Right lobe of liver (tissue), 6 donors: ENCODE measurements around the gene SMAD4. TPM values are rescaled to one million over a fixed set of nuclear protein-coding genes. Genes with fewer than 3 reads are reported as not detected.
"Not testable (repeated sequence)": the region's sequence is repeated elsewhere in the genome, so short reads cannot be mapped to it uniquely, and the experiment has no call there.

Source experiments
- ATAC-seq, 4 donors: fragments of 200-7000 bp; cut with Tn5 transposase; one replicate each; pipeline ENCODE4 v1.9.1; 2020; ENCODE audit warnings: mild to moderate bottlenecking in 4 of 4, moderate library complexity in 4 of 4
- DNase-seq, 3 donors: peaks; one replicate each; pipeline ENCODE4 v3.0.0-alpha.2; 2020
- H3K27ac ChIP-seq, 3 donors: fragments of 200-600 bp; one replicate each; pipeline ENCODE4 v1.8.0; 2022
- H3K27me3 ChIP-seq, 2 donors: fragments of 200-600 bp; one replicate each; pipeline ENCODE4 v1.8.0; 2022
- H3K36me3 ChIP-seq, 4 donors: fragments of 200-600 bp; sonication (generic) in 1 of 4; one replicate each; pipeline versions ENCODE4 v1.5.1 to v1.8.0; 2017 to 2022; ENCODE audit warnings: control low read depth in 1 of 4
- H3K4me1 ChIP-seq, 4 donors: fragments of 200-600 bp; sonication (generic) in 1 of 4; one replicate each; pipeline versions ENCODE4 v1.5.1 to v1.8.0; 2017 to 2022; ENCODE audit warnings: control low read depth in 1 of 4
- H3K4me3 ChIP-seq, 3 donors: fragments of 200-600 bp; one replicate each; pipeline ENCODE4 v1.8.0; 2022
- H3K9me3 ChIP-seq, 4 donors: fragments of 200-600 bp; sonication (generic) in 1 of 4; one replicate each; pipeline versions ENCODE4 v1.5.1 to v1.8.0; 2017 to 2022; ENCODE audit warnings: control low read depth in 1 of 4
- CTCF ChIP-seq, 4 donors: fragments of 200-600 bp in 3 of 4; fragments of 450-650 bp in 1 of 4; IDR thresholded peaks; one replicate each; pipeline versions ENCODE4 v1.5.1 to v1.8.0; 2016 to 2022; ENCODE audit warnings: antibody characterized with exemption in 4 of 4, mild to moderate bottlenecking in 2 of 4
- POLR2A ChIP-seq: fragments of 450-650 bp; IDR thresholded peaks from one replicate; pipeline ENCODE4 v1.6.1; 2017; ENCODE audit warnings: antibody characterized with exemption, mild to moderate bottlenecking
- WGBS: methylation state at CpG from one replicate; pipeline ENCODE4 v1.1.6; 2018; ENCODE audit warnings: low coverage, low lambda C conversion rate; ENCODE audit not compliant: insufficient coverage; ENCODE audit errors: missing lambda C conversion rate; 5-methylcytosine and 5-hydroxymethylcytosine counted together
- intact Hi-C, 2 donors: fragments of 100-400 bp; cut with DNase I; formaldehyde crosslinking; loops; one replicate each; pipeline versions ENCODE4 v1.11.2 to v1.14.1; 2022
- total RNA-seq, 6 experiments: library from RNA; depleted of rRNA in 2 of 6; stranded (reverse); fragments of >200 nt in 2 of 6; fragmentation: NEBNext Ultra II Directional in 3 of 6; extraction: Animal tissue kit (Norgen Biotek cat#: 25700) in 3 of 6; gene quantifications; one replicate each; pipeline versions ENCODE4 v1.1.0 to v1.2.4, GENCODE V29; 2016 to 2023
- donor health status: DM: no; HTN: yes; CAD: no.
- donor health status: DM: no; HTN: no; CAD: no.
- donor health status: DM: no; HTN: no; CAD: no.
- donor health status: DM: no; HTN: yes; CAD: no.
- donor health status: DM: no; HTN: yes; CAD: no.

The SMAD4 gene
- total RNA-seq, 6 experiments from 2014 or later: 40.8 to 71.9 (median 56.6) TPM

- Histone ChIP-seq H3K27me3 (no peaks in the 10 kb centered on the region), H3K4me1 (no peaks in the 10 kb centered on the region), H3K27ac (no peak overlapping the region), H3K9me3 (no peaks in the 10 kb centered on the region), H3K4me3 (no peak overlapping the region), H3K36me3 (no peaks in the 10 kb centered on the region)
- 63% methylated on average over 4 of the region's 5 CpGs for WGBS
- no peak for TF ChIP-seq POLR2A
- no peak for TF ChIP-seq CTCF (IDR thresholded peaks at IDR 0.05)
- intact Hi-C loops: loop anchor here in 1 of 2 donors (10.0 kb wide), 1 partner anchor 276 kb away; no protein-coding TSS in a partner anchor
- DNase-seq: no peak
- ATAC-seq: no peak
Measured at GRCh38 chr18:51108330-51108729, 78.3 kb downstream of the SMAD4 start.

- no peaks in the 10 kb centered on the region for H3K9me3 ChIP-seq
- ATAC-seq (peak; percentile 97 to 99 (median 98)), DNase-seq (peak; percentile 70 to 77 (median 73))
- no peak overlapping the region for H3K27ac ChIP-seq
- WGBS: no CpG with 5 or more reads among the region's 42 CpGs
- intact Hi-C loops: loop anchor here in 1 of 2 donors (10.0 kb wide), 1 partner anchor 275 kb away; no protein-coding TSS in a partner anchor
- no peaks in the 10 kb centered on the region for H3K4me1 ChIP-seq
- H3K27me3 ChIP-seq: no peaks in the 10 kb centered on the region
- no peaks in the 10 kb centered on the region for H3K36me3 ChIP-seq
- TF ChIP-seq CTCF (IDR thresholded peaks at IDR 0.05) (peak; percentile 95 to 98 (median 96)), POLR2A (no peak)
- no peak overlapping the region for H3K4me3 ChIP-seq
Measured at GRCh38 chr18:51110073-51110797, 80.2 kb downstream of the SMAD4 start.

- not testable (repeated sequence) for H3K4me1 ChIP-seq, H3K27ac ChIP-seq, H3K27me3 ChIP-seq, H3K9me3 ChIP-seq, H3K36me3 ChIP-seq, H3K4me3 ChIP-seq, ATAC-seq
- peak in 1 of 3 donors; percentile 38 for DNase-seq
- intact Hi-C loops: loop anchor here in 1 of 2 donors (10.0 kb wide), 1 partner anchor 273 kb away; no protein-coding TSS in a partner anchor
- no CpG with 5 or more reads among the region's 24 CpGs for WGBS
Measured at GRCh38 chr18:51111633-51112355, 81.8 kb downstream of the SMAD4 start.

GRCh38 chr18:51116996-51117395 lies 87.0 kb downstream of the SMAD4 start:
- not testable (repeated sequence) for ATAC-seq, DNase-seq, H3K27ac ChIP-seq, H3K36me3 ChIP-seq, H3K9me3 ChIP-seq, H3K4me1 ChIP-seq, H3K27me3 ChIP-seq, H3K4me3 ChIP-seq
- WGBS: 90% methylated on average over 2 of the region's 25 CpGs
- intact Hi-C loops: loop anchor here in 1 of 2 donors (10.0 kb wide), 1 partner anchor 268 kb away; no protein-coding TSS in a partner anchor

- WGBS: 80% methylated on average over 3 of the region's 11 CpGs
- H3K9me3 ChIP-seq, ATAC-seq, H3K36me3 ChIP-seq, H3K4me1 ChIP-seq, H3K4me3 ChIP-seq, H3K27me3 ChIP-seq, H3K27ac ChIP-seq: not testable (repeated sequence)
- intact Hi-C loops: loop anchor here in 1 of 2 donors (10.0 kb wide), 1 partner anchor 265 kb away; no protein-coding TSS in a partner anchor
- peak in 1 of 3 donors; percentile 28 for DNase-seq
Measured at GRCh38 chr18:51119561-51119960, 89.5 kb downstream of the SMAD4 start.

- not testable (repeated sequence) for H3K27me3 ChIP-seq, H3K9me3 ChIP-seq, H3K4me1 ChIP-seq, H3K36me3 ChIP-seq, H3K27ac ChIP-seq, ATAC-seq, H3K4me3 ChIP-seq
- 95% methylated on average over 7 of the region's 16 CpGs for WGBS
- DNase-seq: peak in 1 of 3 donors; percentile 11
- intact Hi-C loops: loop anchor here in 1 of 2 donors (10.0 kb wide), 1 partner anchor 265 kb away; no protein-coding TSS in a partner anchor
Measured at GRCh38 chr18:51119976-51120375, 90.0 kb downstream of the SMAD4 start.
